Type B pancreatic cell (in vitro differentiated cells): ENCODE data around the gene ABLIM1. TPM values are rescaled to one million over a fixed set of nuclear protein-coding genes. Genes with fewer than 3 reads are reported as not detected.

Experiments used
- DNase-seq: peaks from one replicate; pipeline ENCODE4 v3.0.0; 2021; ENCODE audit warnings: mixed read lengths; ENCODE audit not compliant: unreplicated experiment; ENCODE audit errors: extremely low spot score
- H3K27ac Mint-ChIP-seq: 2 replicates; pipeline ENCODE4 v1.8.0; 2021; ENCODE audit warnings: mild to moderate bottlenecking, mixed read lengths
- H3K27me3 Mint-ChIP-seq: 2 replicates; pipeline ENCODE4 v1.8.0; 2021; ENCODE audit warnings: mixed read lengths
- H3K36me3 Mint-ChIP-seq: 2 replicates; pipeline ENCODE4 v1.8.0; 2021; ENCODE audit warnings: mixed read lengths
- H3K4me1 Mint-ChIP-seq: one replicate; pipeline ENCODE4 v1.8.0; 2021; ENCODE audit warnings: mixed read lengths; ENCODE audit not compliant: unreplicated experiment
- H3K4me3 Mint-ChIP-seq: 2 replicates; pipeline ENCODE4 v1.8.0; 2021; ENCODE audit warnings: mild to moderate bottlenecking, mixed read lengths
- H3K9me3 Mint-ChIP-seq: 2 replicates; pipeline ENCODE4 v1.8.0; 2021; ENCODE audit warnings: mixed read lengths
- CTCF ChIP-seq: fragments of 200-600 bp; sonication (generic); conservative IDR thresholded peaks from 2 replicates; pipeline ENCODE4 v1.5.0; 2021; ENCODE audit warnings: antibody characterized with exemption, mild to moderate bottlenecking
- total RNA-seq: library from RNA; stranded (reverse); gene quantifications from 2 replicates; pipeline ENCODE4 v1.2.1, GENCODE V29; 2021; ENCODE audit warnings: low replicate concordance

The ABLIM1 gene
- total RNA-seq, 1 donor from 2014 or later, result 77.7 TPM

GRCh38 chr10:114611617-114612016 lies 46.5 kb downstream of the ABLIM1 start:
- no peak overlapping the region for H3K4me3 Mint-ChIP-seq
- peaks cover 11% of the 10 kb centered on the region for H3K9me3 Mint-ChIP-seq
- H3K4me1 Mint-ChIP-seq, result peaks cover 12% of the 10 kb centered on the region
- no peaks in the 10 kb centered on the region for H3K36me3 Mint-ChIP-seq
- TF ChIP-seq CTCF, result no peak
- no peaks in the 10 kb centered on the region for H3K27me3 Mint-ChIP-seq
- no peak overlapping the region for H3K27ac Mint-ChIP-seq
- DNase-seq, result no peak

GRCh38 chr10:114609518-114610426 lies 48.3 kb downstream of the ABLIM1 start:
- H3K4me1 Mint-ChIP-seq, result peaks cover 18% of the 10 kb centered on the region
- no peaks in the 10 kb centered on the region for H3K36me3 Mint-ChIP-seq

GRCh38 chr10:114607358-114607998 lies 50.6 kb downstream of the ABLIM1 start:
- no peak for DNase-seq
- TF ChIP-seq CTCF, result no peak
- H3K9me3 Mint-ChIP-seq, result peaks cover 5% of the 10 kb centered on the region
- no peaks in the 10 kb centered on the region for H3K27me3 Mint-ChIP-seq
- no peaks in the 10 kb centered on the region for H3K36me3 Mint-ChIP-seq
- H3K4me1 Mint-ChIP-seq, result peaks cover 24% of the 10 kb centered on the region
- no peak overlapping the region for H3K27ac Mint-ChIP-seq
- no peak overlapping the region for H3K4me3 Mint-ChIP-seq

More at GRCh38 chr10:114609518-114610426, 48.3 kb downstream of the ABLIM1 start:
- Mint-ChIP-seq H3K27ac (no peak overlapping the region), H3K4me3 (no peak overlapping the region), H3K27me3 (no peaks in the 10 kb centered on the region), H3K9me3 (peaks cover 5% of the 10 kb centered on the region)
- no peak for TF ChIP-seq CTCF
- DNase-seq, result no peak

GRCh38 chr10:114605155-114605797 lies 52.8 kb downstream of the ABLIM1 start:
- H3K27me3 Mint-ChIP-seq, result no peaks in the 10 kb centered on the region
- H3K4me3 Mint-ChIP-seq, result no peak overlapping the region
- DNase-seq, result no peak
- H3K4me1 Mint-ChIP-seq, result peaks cover 24% of the 10 kb centered on the region
- no peak for TF ChIP-seq CTCF
- H3K36me3 Mint-ChIP-seq, result no peaks in the 10 kb centered on the region
- peak overlapping the region; percentile 68 for H3K27ac Mint-ChIP-seq
- H3K9me3 Mint-ChIP-seq, result peaks cover 5% of the 10 kb centered on the region

GRCh38 chr10:114604357-114605130 lies 53.5 kb downstream of the ABLIM1 start:
- Mint-ChIP-seq H3K4me1 (peaks cover 24% of the 10 kb centered on the region), H3K4me3 (no peak overlapping the region), H3K27ac (peak overlapping the region; percentile 8), H3K27me3 (no peaks in the 10 kb centered on the region), H3K36me3 (no peaks in the 10 kb centered on the region), H3K9me3 (peaks cover 5% of the 10 kb centered on the region)
- TF ChIP-seq CTCF, result no peak
- no peak for DNase-seq
